Fibroblast of mammary gland (primary cell): ENCODE data around the gene DUSP1.

ENCODE experiments used
- DNase-seq: peaks from one replicate; pipeline ENCODE4 v3.0.0-alpha.2; 2010; ENCODE audit warnings: low read depth
- H3K4me3 ChIP-seq: 2 replicates; pipeline ENCODE4 v1.5.1; 2011; ENCODE audit warnings: low read depth, mild to moderate bottlenecking, low read length, moderate library complexity; ENCODE audit not compliant: control insufficient read depth
- CTCF ChIP-seq: conservative IDR thresholded peaks from 2 replicates; pipeline ENCODE4 v1.5.1; 2011; ENCODE audit warnings: low read depth, low read length, inconsistent platforms; ENCODE audit not compliant: control insufficient read depth, insufficient read depth

DUSP1 gene

GRCh38 chr5:172765766-172766286 lies 5.2 kb downstream of the DUSP1 start:
- TF ChIP-seq CTCF, result no peak
- DNase-seq, result peak; percentile 95
- H3K4me3 ChIP-seq, result no peak overlapping the region

GRCh38 chr5:172764861-172765765 lies 5.9 kb downstream of the DUSP1 start:
- H3K4me3 ChIP-seq, result peak overlapping the region; percentile 16
- DNase-seq, result peak; percentile 99
- TF ChIP-seq CTCF, result no peak

GRCh38 chr5:172763120-172763464 lies 7.9 kb downstream of the DUSP1 start:
- DNase-seq, result no peak
- H3K4me3 ChIP-seq, result no peak overlapping the region
- no peak for TF ChIP-seq CTCF

- no peak for DNase-seq
- no peak overlapping the region for H3K4me3 ChIP-seq
- no peak for TF ChIP-seq CTCF
Measured at GRCh38 chr5:172762214-172763119, 8.5 kb downstream of the DUSP1 start.

- no peak for DNase-seq
- no peak for TF ChIP-seq CTCF
- H3K4me3 ChIP-seq, result no peak overlapping the region
Measured at GRCh38 chr5:172760959-172761358, 10.0 kb downstream of the DUSP1 start.

- TF ChIP-seq CTCF, result no peak
- H3K4me3 ChIP-seq, result no peak overlapping the region
- DNase-seq, result no peak
Measured at GRCh38 chr5:172760136-172760535, 10.9 kb downstream of the DUSP1 start.
